ENCODE results near the gene KRAS. TPM values are rescaled to one million over a fixed set of nuclear protein-coding genes. Genes with fewer than 3 reads are reported as not detected.
A peak's percentile ranks its signal among the peaks of the same experiment; 100 is the strongest.

Gene KRAS
- polyA plus RNA-seq, 2 donors = 9.6 to 12.1 TPM

- no peaks in the 10 kb centered on the region for H3K4me1 ChIP-seq (ENCODE audit: control insufficient read depth in 2 of 2, insufficient read depth in 2 of 2, low read length in 1 of 2)
- H3K27me3 ChIP-seq (ENCODE audit: control insufficient read depth in 1 of 2, insufficient read depth in 2 of 2, low read length in 2 of 2) = no peaks in the 10 kb centered on the region
- no peaks in the 10 kb centered on the region for H3K36me3 ChIP-seq (ENCODE audit: control insufficient read depth in 2 of 2, insufficient read depth in 2 of 2, low read length in 1 of 2)
- no peak overlapping the region for H3K27ac ChIP-seq (ENCODE audit: low read depth in 2 of 2, low read length in 1 of 2)
- 96% methylated on average over 20 of the region's 20 CpGs for WGBS, 2 donors
- no peaks in the 10 kb centered on the region for H3K9me3 ChIP-seq (ENCODE audit: control insufficient read depth in 2 of 2, insufficient read depth in 1 of 2, low read depth in 1 of 2, low read length in 1 of 2)
- no peak overlapping the region for H3K4me3 ChIP-seq (ENCODE audit: low read depth in 1 of 2, low read length in 2 of 2)
Observed at GRCh38 chr12:25248137-25248536, 2.6 kb downstream of the KRAS start.

GRCh38 chr12:25245491-25245890 is 5.2 kb downstream of the KRAS start:
- no peaks in the 10 kb centered on the region for H3K4me1 ChIP-seq (ENCODE audit: control insufficient read depth in 2 of 2, insufficient read depth in 2 of 2, low read length in 1 of 2)
- no peaks in the 10 kb centered on the region for H3K36me3 ChIP-seq (ENCODE audit: control insufficient read depth in 2 of 2, insufficient read depth in 2 of 2, low read length in 1 of 2)
- H3K4me3 ChIP-seq (ENCODE audit: low read depth in 1 of 2, low read length in 2 of 2) = no peak overlapping the region
- no peak overlapping the region for H3K27ac ChIP-seq (ENCODE audit: low read depth in 2 of 2, low read length in 1 of 2)
- WGBS, 2 donors = 95 to 96% methylated on average over 6 of the region's 6 CpGs
- no peaks in the 10 kb centered on the region for H3K27me3 ChIP-seq (ENCODE audit: control insufficient read depth in 1 of 2, insufficient read depth in 2 of 2, low read length in 2 of 2)
- no peaks in the 10 kb centered on the region for H3K9me3 ChIP-seq (ENCODE audit: control insufficient read depth in 2 of 2, insufficient read depth in 1 of 2, low read depth in 1 of 2, low read length in 1 of 2)

- no peaks in the 10 kb centered on the region for H3K9me3 ChIP-seq (ENCODE audit: control insufficient read depth in 2 of 2, insufficient read depth in 1 of 2, low read depth in 1 of 2, low read length in 1 of 2)
- no peaks in the 10 kb centered on the region for H3K27me3 ChIP-seq (ENCODE audit: control insufficient read depth in 1 of 2, insufficient read depth in 2 of 2, low read length in 2 of 2)
- H3K36me3 ChIP-seq (ENCODE audit: control insufficient read depth in 2 of 2, insufficient read depth in 2 of 2, low read length in 1 of 2) = no peaks in the 10 kb centered on the region
- H3K4me1 ChIP-seq (ENCODE audit: control insufficient read depth in 2 of 2, insufficient read depth in 2 of 2, low read length in 1 of 2) = no peaks in the 10 kb centered on the region
- H3K4me3 ChIP-seq (ENCODE audit: low read depth in 1 of 2, low read length in 2 of 2) = no peak overlapping the region
- H3K27ac ChIP-seq (ENCODE audit: low read depth in 2 of 2, low read length in 1 of 2) = no peak overlapping the region
Observed at GRCh38 chr12:25243680-25243990, 7.1 kb downstream of the KRAS start.

- Histone ChIP-seq H3K36me3 (ENCODE audit: control insufficient read depth in 2 of 2, insufficient read depth in 2 of 2, low read length in 1 of 2) (no peaks in the 10 kb centered on the region), H3K4me1 (ENCODE audit: control insufficient read depth in 2 of 2, insufficient read depth in 2 of 2, low read length in 1 of 2) (no peaks in the 10 kb centered on the region), H3K9me3 (ENCODE audit: control insufficient read depth in 2 of 2, insufficient read depth in 1 of 2, low read depth in 1 of 2, low read length in 1 of 2) (no peaks in the 10 kb centered on the region), H3K27me3 (ENCODE audit: control insufficient read depth in 1 of 2, insufficient read depth in 2 of 2, low read length in 2 of 2) (no peaks in the 10 kb centered on the region), H3K4me3 (ENCODE audit: low read depth in 1 of 2, low read length in 2 of 2) (no peak overlapping the region), H3K27ac (ENCODE audit: low read depth in 2 of 2, low read length in 1 of 2) (no peak overlapping the region)
- WGBS, 2 donors = 74 to 82% methylated on average over 5 of the region's 5 CpGs
Observed at GRCh38 chr12:25242981-25243679, 7.6 kb downstream of the KRAS start.

- H3K36me3 ChIP-seq (ENCODE audit: control insufficient read depth in 2 of 2, insufficient read depth in 2 of 2, low read length in 1 of 2) = peaks cover 0 to 5% of the 10 kb centered on the region in 2 donors
- H3K4me3 ChIP-seq (ENCODE audit: low read depth in 1 of 2, low read length in 2 of 2) = no peak overlapping the region
- H3K27ac ChIP-seq (ENCODE audit: low read depth in 2 of 2, low read length in 1 of 2) = no peak overlapping the region
- no peaks in the 10 kb centered on the region for H3K27me3 ChIP-seq (ENCODE audit: control insufficient read depth in 1 of 2, insufficient read depth in 2 of 2, low read length in 2 of 2)
- no peaks in the 10 kb centered on the region for H3K9me3 ChIP-seq (ENCODE audit: control insufficient read depth in 2 of 2, insufficient read depth in 1 of 2, low read depth in 1 of 2, low read length in 1 of 2)
- WGBS, 2 donors = 38% methylated on average over 6 of the region's 6 CpGs
- H3K4me1 ChIP-seq (ENCODE audit: control insufficient read depth in 2 of 2, insufficient read depth in 2 of 2, low read length in 1 of 2) = no peaks in the 10 kb centered on the region
Observed at GRCh38 chr12:25241167-25242020, 9.3 kb downstream of the KRAS start.

GRCh38 chr12:25236626-25237025 is 14.1 kb downstream of the KRAS start:
- Histone ChIP-seq H3K36me3 (ENCODE audit: control insufficient read depth in 2 of 2, insufficient read depth in 2 of 2, low read length in 1 of 2) (peaks cover 0 to 10% of the 10 kb centered on the region in 2 donors), H3K27ac (ENCODE audit: low read depth in 2 of 2, low read length in 1 of 2) (no peak overlapping the region), H3K27me3 (ENCODE audit: control insufficient read depth in 1 of 2, insufficient read depth in 2 of 2, low read length in 2 of 2) (no peaks in the 10 kb centered on the region), H3K9me3 (ENCODE audit: control insufficient read depth in 2 of 2, insufficient read depth in 1 of 2, low read depth in 1 of 2, low read length in 1 of 2) (no peaks in the 10 kb centered on the region), H3K4me1 (ENCODE audit: control insufficient read depth in 2 of 2, insufficient read depth in 2 of 2, low read length in 1 of 2) (no peaks in the 10 kb centered on the region), H3K4me3 (ENCODE audit: low read depth in 1 of 2, low read length in 2 of 2) (no peak overlapping the region)
- WGBS, 2 donors = 83 to 84% methylated on average over 4 of the region's 4 CpGs

- H3K9me3 ChIP-seq (ENCODE audit: control insufficient read depth in 2 of 2, insufficient read depth in 1 of 2, low read depth in 1 of 2, low read length in 1 of 2) = no peaks in the 10 kb centered on the region
- peak overlapping the region in 1 of 2 donors; percentile 22 for H3K27ac ChIP-seq (ENCODE audit: low read depth in 2 of 2, low read length in 1 of 2)
- no peaks in the 10 kb centered on the region for H3K27me3 ChIP-seq (ENCODE audit: control insufficient read depth in 1 of 2, insufficient read depth in 2 of 2, low read length in 2 of 2)
- 35 to 53% methylated on average over 1 of the region's 1 CpG for WGBS, 2 donors
- peaks cover 0 to 10% of the 10 kb centered on the region in 2 donors for H3K36me3 ChIP-seq (ENCODE audit: control insufficient read depth in 2 of 2, insufficient read depth in 2 of 2, low read length in 1 of 2)
- no peaks in the 10 kb centered on the region for H3K4me1 ChIP-seq (ENCODE audit: control insufficient read depth in 2 of 2, insufficient read depth in 2 of 2, low read length in 1 of 2)
- H3K4me3 ChIP-seq (ENCODE audit: low read depth in 1 of 2, low read length in 2 of 2) = no peak overlapping the region
Observed at GRCh38 chr12:25236190-25236589, 14.5 kb downstream of the KRAS start.

- 94 to 96% methylated on average over 1 of the region's 1 CpG for WGBS, 2 donors
- H3K27ac ChIP-seq (ENCODE audit: low read depth in 2 of 2, low read length in 1 of 2) = no peak overlapping the region
- no peaks in the 10 kb centered on the region for H3K4me1 ChIP-seq (ENCODE audit: control insufficient read depth in 2 of 2, insufficient read depth in 2 of 2, low read length in 1 of 2)
- H3K36me3 ChIP-seq (ENCODE audit: control insufficient read depth in 2 of 2, insufficient read depth in 2 of 2, low read length in 1 of 2) = no peaks in the 10 kb centered on the region
- H3K27me3 ChIP-seq (ENCODE audit: control insufficient read depth in 1 of 2, insufficient read depth in 2 of 2, low read length in 2 of 2) = no peaks in the 10 kb centered on the region
- H3K9me3 ChIP-seq (ENCODE audit: control insufficient read depth in 2 of 2, insufficient read depth in 1 of 2, low read depth in 1 of 2, low read length in 1 of 2) = no peaks in the 10 kb centered on the region
- no peak overlapping the region for H3K4me3 ChIP-seq (ENCODE audit: low read depth in 1 of 2, low read length in 2 of 2)
Observed at GRCh38 chr12:25213338-25213737, 37.4 kb downstream of the KRAS start.

GRCh38 chr12:25208554-25208953 is 42.2 kb downstream of the KRAS start:
- Histone ChIP-seq H3K4me1 (ENCODE audit: control insufficient read depth in 2 of 2, insufficient read depth in 2 of 2, low read length in 1 of 2) (no peaks in the 10 kb centered on the region), H3K9me3 (ENCODE audit: control insufficient read depth in 2 of 2, insufficient read depth in 1 of 2, low read depth in 1 of 2, low read length in 1 of 2) (no peaks in the 10 kb centered on the region), H3K27me3 (ENCODE audit: control insufficient read depth in 1 of 2, insufficient read depth in 2 of 2, low read length in 2 of 2) (no peaks in the 10 kb centered on the region), H3K27ac (ENCODE audit: low read depth in 2 of 2, low read length in 1 of 2) (no peak overlapping the region), H3K4me3 (ENCODE audit: low read depth in 1 of 2, low read length in 2 of 2) (no peak overlapping the region), H3K36me3 (ENCODE audit: control insufficient read depth in 2 of 2, insufficient read depth in 2 of 2, low read length in 1 of 2) (peaks cover 0 to 3% of the 10 kb centered on the region in 2 donors)
- WGBS, 2 donors = 82% methylated on average over 1 of the region's 1 CpG

GRCh38 chr12:25207846-25208245 is 42.9 kb downstream of the KRAS start:
- H3K4me3 ChIP-seq (ENCODE audit: low read depth in 1 of 2, low read length in 2 of 2) = no peak overlapping the region
- 82 to 94% methylated on average over 1 of the region's 1 CpG for WGBS, 2 donors
- H3K27ac ChIP-seq (ENCODE audit: low read depth in 2 of 2, low read length in 1 of 2) = no peak overlapping the region
- peaks cover 0 to 3% of the 10 kb centered on the region in 2 donors for H3K36me3 ChIP-seq (ENCODE audit: control insufficient read depth in 2 of 2, insufficient read depth in 2 of 2, low read length in 1 of 2)
- H3K9me3 ChIP-seq (ENCODE audit: control insufficient read depth in 2 of 2, insufficient read depth in 1 of 2, low read depth in 1 of 2, low read length in 1 of 2) = no peaks in the 10 kb centered on the region
- H3K4me1 ChIP-seq (ENCODE audit: control insufficient read depth in 2 of 2, insufficient read depth in 2 of 2, low read length in 1 of 2) = no peaks in the 10 kb centered on the region
- no peaks in the 10 kb centered on the region for H3K27me3 ChIP-seq (ENCODE audit: control insufficient read depth in 1 of 2, insufficient read depth in 2 of 2, low read length in 2 of 2)
